ENCODE results near the gene CDO1. TPM values are rescaled to one million over a fixed set of nuclear protein-coding genes. Genes with fewer than 3 reads are reported as not detected.
"Not testable (repeated sequence)": the region's sequence is repeated elsewhere in the genome, so short reads cannot be mapped to it uniquely, and the experiment has no call there.

CDO1 gene
- total RNA-seq, 2 donors from 2014 or later, result not detected

GRCh38 chr5:115842952-115843351, 26.5 kb upstream of the CDO1 start:
- DNase-seq, result no peak
- no peaks in the 10 kb centered on the region for H3K9me3 ChIP-seq (ENCODE audit: control insufficient read depth, low read length, poor library complexity, severe bottlenecking)
- peak overlapping the region; percentile 98 for H3K4me3 Mint-ChIP-seq
- H3K4me1 Mint-ChIP-seq, result peaks cover 30% of the 10 kb centered on the region
- peak overlapping the region; percentile 77 for H3K27ac Mint-ChIP-seq
- no peak for ATAC-seq
- H3K36me3 Mint-ChIP-seq (ENCODE audit: low read depth), result no peaks in the 10 kb centered on the region
- no peaks in the 10 kb centered on the region for H3K27me3 Mint-ChIP-seq

DNA sequence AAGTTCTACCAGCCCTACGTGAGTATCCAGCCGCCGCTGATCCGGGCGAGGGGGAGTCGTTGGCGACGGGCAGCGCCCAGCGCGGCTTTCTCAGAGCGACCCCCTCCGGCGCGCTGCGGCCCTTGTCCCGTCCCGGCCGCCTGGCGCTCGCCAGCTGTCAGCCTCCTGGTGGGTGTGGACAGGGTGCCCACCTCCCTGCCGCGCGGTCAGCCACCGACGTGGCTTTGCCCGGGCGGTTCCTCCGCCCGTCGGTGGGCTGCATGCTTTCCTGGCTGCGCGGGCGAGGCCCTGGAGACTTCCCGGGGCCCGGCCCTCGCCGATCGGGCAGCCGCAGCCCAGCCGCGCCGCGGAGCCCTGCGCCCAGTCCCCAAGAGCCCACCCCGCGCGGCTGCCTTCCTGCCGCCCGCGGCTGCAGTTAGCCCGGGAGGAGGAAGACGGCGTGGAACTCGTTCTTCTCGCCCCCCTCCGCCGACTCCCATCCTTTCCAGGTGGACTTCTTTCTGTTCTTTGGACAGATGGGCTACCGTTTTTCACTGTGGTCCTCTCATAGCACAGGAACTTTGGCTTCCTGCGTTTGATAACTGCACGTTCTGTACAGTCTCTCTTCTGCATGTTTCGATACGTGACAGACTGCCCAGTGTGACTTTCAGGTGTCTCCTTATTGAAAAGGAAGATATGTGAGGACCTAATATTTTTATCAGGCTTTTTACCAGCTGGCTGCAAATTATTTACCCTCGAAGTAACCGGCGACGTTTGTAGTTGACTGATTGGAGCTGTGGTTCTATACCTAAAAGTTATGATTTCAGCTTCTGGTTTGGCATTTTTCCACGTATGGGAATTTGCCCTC, 25.9 kb upstream of the CDO1 start:
- Mint-ChIP-seq H3K36me3 (ENCODE audit: low read depth) (no peaks in the 10 kb centered on the region), H3K27ac (peak overlapping the region; percentile 99), H3K27me3 (no peaks in the 10 kb centered on the region), H3K4me3 (peak overlapping the region; percentile 98), H3K4me1 (peaks cover 32% of the 10 kb centered on the region)
- DNase-seq (no peak), ATAC-seq (peak; percentile 28)
- H3K9me3 ChIP-seq (ENCODE audit: control insufficient read depth, low read length, poor library complexity, severe bottlenecking), result no peaks in the 10 kb centered on the region

DNA sequence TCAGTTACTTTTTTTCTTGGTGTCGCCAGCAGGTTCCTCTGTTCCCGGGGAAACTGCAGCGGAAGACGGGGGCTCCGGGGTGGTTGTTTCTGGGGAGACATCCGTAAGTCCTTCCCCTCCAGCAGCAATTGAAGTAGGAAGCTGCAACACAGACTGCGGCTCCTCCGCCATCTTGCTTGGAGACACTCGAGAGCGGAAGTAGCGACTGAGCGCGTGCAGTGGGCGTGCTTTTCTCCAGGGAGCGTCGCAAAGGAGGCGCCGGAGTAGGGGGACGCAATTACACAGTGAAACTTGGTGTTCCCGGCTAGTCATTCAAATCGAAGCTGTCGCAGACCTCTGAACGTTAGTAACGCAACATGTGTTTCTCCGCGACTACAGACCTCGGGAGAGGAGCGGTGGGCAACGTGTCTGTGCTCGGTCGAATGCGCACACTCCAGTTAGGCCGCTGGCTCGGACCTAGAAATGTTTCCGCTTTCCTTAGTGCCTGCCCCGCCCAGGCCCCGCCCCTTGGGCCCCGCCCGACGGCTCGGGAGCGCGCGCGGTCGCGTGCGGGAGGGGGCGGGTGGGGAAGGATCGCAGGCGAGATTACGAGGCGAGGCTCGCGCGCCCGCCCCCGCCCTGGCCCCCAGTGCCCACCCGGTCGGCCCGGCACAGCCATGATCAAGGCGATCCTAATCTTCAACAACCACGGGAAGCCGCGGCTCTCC, 25.1 kb upstream of the CDO1 start, which contains the start of the genes AP3S1 and ATG12:
Gene AP3S1 (plus strand): TSS at position 554 of the 707 bp plus-strand sequence. CDS start 103 bp downstream, at position 657.
Gene ATG12 (minus strand): TSS at position 184 of the 707 bp plus-strand sequence. CDS start 13 bp downstream, at position 171.
- ATAC-seq (peak; percentile 90), DNase-seq (peak; percentile 83 to 87 (median 87))
- no peaks in the 10 kb centered on the region for H3K36me3 Mint-ChIP-seq (ENCODE audit: low read depth)
- no peaks in the 10 kb centered on the region for H3K9me3 ChIP-seq (ENCODE audit: control insufficient read depth, low read length, poor library complexity, severe bottlenecking)
- H3K27me3 Mint-ChIP-seq, result no peaks in the 10 kb centered on the region
- H3K4me3 Mint-ChIP-seq, result peak within 1 kb of the TSS; percentile 98
- H3K27ac Mint-ChIP-seq, result peak within 1 kb of the TSS; percentile 99
- peaks cover 32% of the 10 kb centered on the region for H3K4me1 Mint-ChIP-seq

DNA sequence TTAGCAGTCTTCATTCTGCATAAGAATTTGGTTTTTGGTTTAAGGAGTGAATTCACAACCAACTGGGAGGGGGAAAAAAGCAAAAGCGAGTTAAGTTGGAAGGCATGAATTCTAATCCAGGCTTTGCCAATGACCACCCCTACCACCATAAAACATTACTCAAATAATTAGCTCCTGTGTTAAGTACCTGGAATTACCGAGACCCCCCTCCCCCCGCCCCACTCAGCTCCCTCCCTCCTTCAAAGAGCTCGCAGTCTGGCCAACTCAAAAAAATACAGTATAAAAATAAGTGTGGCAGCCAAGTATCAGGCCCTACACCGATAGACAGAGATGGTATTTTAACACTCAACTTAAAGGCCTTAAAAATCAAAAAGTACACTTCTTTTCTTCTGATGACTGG, 24.4 kb upstream of the CDO1 start:
- H3K4me1 Mint-ChIP-seq, result peaks cover 35% of the 10 kb centered on the region
- H3K9me3 ChIP-seq (ENCODE audit: control insufficient read depth, low read length, poor library complexity, severe bottlenecking), result no peaks in the 10 kb centered on the region
- DNase-seq (no peak), ATAC-seq (no peak)
- peak overlapping the region; percentile 99 for H3K27ac Mint-ChIP-seq
- H3K4me3 Mint-ChIP-seq, result peak overlapping the region; percentile 98
- no peaks in the 10 kb centered on the region for H3K36me3 Mint-ChIP-seq (ENCODE audit: low read depth)
- H3K27me3 Mint-ChIP-seq, result no peaks in the 10 kb centered on the region

- DNase-seq (no peak), ATAC-seq (peak; percentile 39)
- Mint-ChIP-seq H3K27me3 (no peaks in the 10 kb centered on the region), H3K36me3 (ENCODE audit: low read depth) (peaks cover 5% of the 10 kb centered on the region), H3K4me3 (peak overlapping the region; percentile 81), H3K4me1 (peaks cover 29% of the 10 kb centered on the region), H3K27ac (peak overlapping the region; percentile 63)
- no peaks in the 10 kb centered on the region for H3K9me3 ChIP-seq (ENCODE audit: control insufficient read depth, low read length, poor library complexity, severe bottlenecking)
Measured at GRCh38 chr5:115838885-115839518, 22.5 kb upstream of the CDO1 start.

DNA sequence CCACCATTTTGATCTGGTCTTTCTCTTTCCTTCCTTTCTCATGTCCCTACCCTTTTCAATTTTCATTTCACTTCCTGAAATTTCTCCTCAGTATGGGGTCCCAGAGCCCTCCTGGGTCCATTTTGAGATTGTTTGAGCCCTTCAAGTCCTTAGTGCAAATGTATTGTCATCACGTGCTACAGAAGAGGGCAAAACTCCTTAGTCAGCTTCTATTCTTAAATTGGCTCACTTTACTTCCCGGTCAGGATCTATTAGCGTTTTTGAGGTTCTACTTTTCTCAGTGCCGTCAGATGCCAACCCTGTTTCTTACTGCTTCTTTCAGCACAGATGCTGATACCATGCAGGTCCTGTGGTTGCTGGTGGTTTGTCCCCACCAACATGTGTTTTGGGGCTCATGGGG, 19.0 kb upstream of the CDO1 start:
- Mint-ChIP-seq H3K27me3 (no peaks in the 10 kb centered on the region), H3K4me1 (peaks cover 25% of the 10 kb centered on the region), H3K36me3 (ENCODE audit: low read depth) (peaks cover 7% of the 10 kb centered on the region), H3K27ac (peak overlapping the region; percentile 45), H3K4me3 (no peak overlapping the region)
- H3K9me3 ChIP-seq (ENCODE audit: control insufficient read depth, low read length, poor library complexity, severe bottlenecking), result no peaks in the 10 kb centered on the region
- DNase-seq (no peak), ATAC-seq (no peak)

GRCh38 chr5:115831163-115831768, 14.8 kb upstream of the CDO1 start:
- ATAC-seq (peak; percentile 73), DNase-seq (no peak)
- Mint-ChIP-seq H3K4me3 (no peak overlapping the region), H3K4me1 (peaks cover 11% of the 10 kb centered on the region), H3K27me3 (no peaks in the 10 kb centered on the region), H3K27ac (peak overlapping the region; percentile 41), H3K36me3 (ENCODE audit: low read depth) (peaks cover 10% of the 10 kb centered on the region)
- H3K9me3 ChIP-seq (ENCODE audit: control insufficient read depth, low read length, poor library complexity, severe bottlenecking), result no peaks in the 10 kb centered on the region

DNA sequence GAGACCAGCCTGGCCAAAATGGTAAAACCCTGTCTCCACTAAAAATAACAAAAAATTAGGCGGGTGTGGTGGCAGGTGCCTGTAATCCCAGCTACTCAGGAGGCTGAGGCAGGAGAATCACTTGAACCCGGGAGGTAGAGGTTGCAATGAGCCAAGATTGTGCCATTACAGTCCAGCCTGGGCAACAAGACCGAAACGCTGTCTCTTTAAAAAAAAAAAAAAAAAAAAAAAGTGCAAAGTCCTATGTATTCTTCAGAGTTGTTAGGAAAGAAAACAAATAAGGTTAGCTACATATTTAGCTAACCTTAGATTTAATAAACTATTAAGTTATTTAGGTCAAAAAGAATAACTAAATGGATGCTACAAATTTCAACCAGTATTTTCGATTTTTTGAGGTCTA, 13.5 kb upstream of the CDO1 start:
- H3K27me3 Mint-ChIP-seq, result no peaks in the 10 kb centered on the region
- peaks cover 6% of the 10 kb centered on the region for H3K4me1 Mint-ChIP-seq
- DNase-seq (no peak), ATAC-seq (no peak)
- H3K4me3 Mint-ChIP-seq, result no peak overlapping the region
- H3K9me3 ChIP-seq (ENCODE audit: control insufficient read depth, low read length, poor library complexity, severe bottlenecking), result no peaks in the 10 kb centered on the region
- peaks cover 5% of the 10 kb centered on the region for H3K36me3 Mint-ChIP-seq (ENCODE audit: low read depth)
- H3K27ac Mint-ChIP-seq, result no peak overlapping the region

DNA sequence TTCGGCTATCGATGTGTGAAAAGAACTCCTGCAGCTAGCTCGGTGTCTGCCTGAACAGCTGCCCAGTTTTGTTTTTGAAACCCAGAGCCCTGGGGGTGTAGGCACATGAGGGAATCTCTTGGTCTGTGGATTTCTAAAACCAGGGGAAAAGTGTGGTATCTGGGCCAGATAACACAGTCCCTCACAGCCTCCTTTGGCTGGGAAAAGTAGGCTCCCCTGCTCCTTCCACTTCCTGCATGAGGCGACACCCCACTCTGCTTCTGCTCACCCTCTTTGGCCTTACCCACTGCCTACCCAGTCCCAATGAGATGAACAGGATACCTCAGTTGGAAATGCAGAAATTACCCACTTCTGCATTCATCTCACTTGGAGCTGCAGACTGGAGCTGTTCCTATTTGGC, 9.5 kb upstream of the CDO1 start:
- no peaks in the 10 kb centered on the region for H3K27me3 Mint-ChIP-seq
- H3K4me3 Mint-ChIP-seq, result no peak overlapping the region
- ATAC-seq, result no peak
- H3K27ac Mint-ChIP-seq, result no peak overlapping the region
- no peaks in the 10 kb centered on the region for H3K4me1 Mint-ChIP-seq
- no peak for DNase-seq
- no peaks in the 10 kb centered on the region for H3K9me3 ChIP-seq (ENCODE audit: control insufficient read depth, low read length, poor library complexity, severe bottlenecking)
- peaks cover 2% of the 10 kb centered on the region for H3K36me3 Mint-ChIP-seq (ENCODE audit: low read depth)

GRCh38 chr5:115824983-115825382, 8.5 kb upstream of the CDO1 start:
- not testable (repeated sequence) for H3K27ac Mint-ChIP-seq; H3K4me3 Mint-ChIP-seq; ATAC-seq; H3K4me1 Mint-ChIP-seq; H3K9me3 ChIP-seq (ENCODE audit: control insufficient read depth, low read length, poor library complexity, severe bottlenecking); H3K27me3 Mint-ChIP-seq; H3K36me3 Mint-ChIP-seq (ENCODE audit: low read depth); DNase-seq

DNA sequence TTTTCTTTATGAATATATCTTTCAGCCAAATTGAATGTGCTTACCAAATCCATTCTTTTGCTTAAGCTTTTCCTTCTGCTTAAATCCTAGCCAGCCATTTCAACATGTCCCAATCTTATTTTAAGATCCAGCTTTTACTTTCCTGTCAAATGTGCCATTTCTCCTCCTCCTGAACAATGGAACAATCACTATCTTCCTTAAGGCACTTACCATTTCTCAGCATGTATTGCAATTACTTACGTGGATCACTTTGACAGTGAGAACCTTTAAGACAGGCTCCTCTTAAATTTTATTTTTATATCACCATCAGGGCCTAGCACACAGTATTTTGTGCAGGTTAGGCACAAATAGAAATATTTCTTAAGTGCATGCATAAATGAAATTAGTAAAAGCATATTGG, 4.4 kb upstream of the CDO1 start:
- Mint-ChIP-seq H3K4me3 (no peak overlapping the region), H3K27me3 (peaks cover 37% of the 10 kb centered on the region), H3K36me3 (ENCODE audit: low read depth) (no peaks in the 10 kb centered on the region), H3K4me1 (peaks cover 8% of the 10 kb centered on the region), H3K27ac (no peak overlapping the region)
- H3K9me3 ChIP-seq (ENCODE audit: control insufficient read depth, low read length, poor library complexity, severe bottlenecking), result no peaks in the 10 kb centered on the region
- DNase-seq (no peak), ATAC-seq (no peak)

GRCh38 chr5:115818821-115819220, 2.4 kb upstream of the CDO1 start:
- no peak for DNase-seq
- H3K27me3 Mint-ChIP-seq, result peaks cover 57% of the 10 kb centered on the region
- no peak overlapping the region for H3K27ac Mint-ChIP-seq
- no peak overlapping the region for H3K4me3 Mint-ChIP-seq
- no peak for ATAC-seq
- H3K36me3 Mint-ChIP-seq (ENCODE audit: low read depth), result peaks cover 3% of the 10 kb centered on the region
- peaks cover 15% of the 10 kb centered on the region for H3K4me1 Mint-ChIP-seq
- no peaks in the 10 kb centered on the region for H3K9me3 ChIP-seq (ENCODE audit: control insufficient read depth, low read length, poor library complexity, severe bottlenecking)

DNA sequence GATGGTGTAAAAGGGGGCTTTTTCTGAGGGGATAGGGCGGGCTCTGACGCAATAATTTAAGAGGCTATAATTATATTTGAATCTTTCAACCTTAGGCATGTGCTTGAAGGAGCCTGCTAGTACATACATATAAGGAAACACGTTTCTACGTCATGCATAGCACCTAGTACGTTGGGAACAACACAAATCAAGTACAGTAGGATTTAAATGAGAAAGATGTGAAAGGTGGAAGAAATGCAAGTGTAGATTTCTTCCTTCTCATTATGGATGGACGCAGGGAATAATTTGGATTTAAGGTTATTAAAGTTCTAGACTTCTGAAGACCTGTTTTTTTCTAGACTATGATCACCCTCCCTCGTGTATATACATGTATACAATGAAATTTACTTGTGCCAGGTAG, 927 bp upstream of the CDO1 start:
- no peak for DNase-seq
- Mint-ChIP-seq H3K36me3 (ENCODE audit: low read depth) (peaks cover 3% of the 10 kb centered on the region), H3K27me3 (peaks cover 71% of the 10 kb centered on the region), H3K4me3 (peak overlapping the region; percentile 34), H3K27ac (no peak overlapping the region), H3K4me1 (peaks cover 15% of the 10 kb centered on the region)
- ATAC-seq, result no peak
- no peaks in the 10 kb centered on the region for H3K9me3 ChIP-seq (ENCODE audit: control insufficient read depth, low read length, poor library complexity, severe bottlenecking)
